GM10266 (cell line): ENCODE data around the gene ZNF3.

Source experiments
- DNase-seq: peaks from one replicate; pipeline ENCODE4 v3.0.0; 2012; ENCODE audit errors: extremely low spot score
- TF ChIP-seq, protein P1 (sequence below): IDR thresholded peaks from 2 replicates; pipeline ENCODE4 v1.5.1; 2012; ENCODE audit warnings: mild to moderate bottlenecking, low read depth; ENCODE audit not compliant: control insufficient read depth, insufficient read depth; ENCODE audit errors: missing control alignments

ZNF3 gene

DNA sequence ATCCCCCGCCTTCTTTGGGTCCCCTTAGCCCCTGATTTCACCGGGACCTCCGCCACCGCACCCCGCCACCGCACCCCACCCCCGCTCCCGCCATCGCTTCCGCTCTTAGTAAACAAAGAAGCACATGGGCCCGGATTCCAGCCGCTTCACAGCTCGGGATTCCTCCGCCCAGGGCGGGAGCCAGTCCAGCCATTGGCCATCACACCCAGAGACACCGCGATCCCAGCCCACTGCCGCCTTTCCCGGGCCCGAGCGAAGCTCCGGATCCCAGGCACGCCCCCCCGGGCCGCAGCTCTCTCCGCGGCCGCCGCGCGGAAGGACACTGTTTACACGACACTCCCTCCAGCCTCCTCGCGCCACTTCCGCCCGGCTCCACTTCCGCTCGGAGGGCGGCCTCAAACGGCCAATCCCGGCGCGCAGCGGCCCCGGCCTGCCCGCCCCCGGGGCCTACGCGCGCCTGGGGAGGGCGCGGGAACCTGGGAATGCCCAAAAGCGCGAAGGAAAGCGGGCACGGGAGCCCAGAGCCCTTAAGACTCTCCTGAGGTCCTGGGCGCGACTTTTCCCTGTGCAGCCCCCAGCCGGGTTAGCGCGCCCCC, 19.0 kb upstream of the ZNF3 start:
- DNase-seq: peak; percentile 94
- TF ChIP-seq, protein P1, sequence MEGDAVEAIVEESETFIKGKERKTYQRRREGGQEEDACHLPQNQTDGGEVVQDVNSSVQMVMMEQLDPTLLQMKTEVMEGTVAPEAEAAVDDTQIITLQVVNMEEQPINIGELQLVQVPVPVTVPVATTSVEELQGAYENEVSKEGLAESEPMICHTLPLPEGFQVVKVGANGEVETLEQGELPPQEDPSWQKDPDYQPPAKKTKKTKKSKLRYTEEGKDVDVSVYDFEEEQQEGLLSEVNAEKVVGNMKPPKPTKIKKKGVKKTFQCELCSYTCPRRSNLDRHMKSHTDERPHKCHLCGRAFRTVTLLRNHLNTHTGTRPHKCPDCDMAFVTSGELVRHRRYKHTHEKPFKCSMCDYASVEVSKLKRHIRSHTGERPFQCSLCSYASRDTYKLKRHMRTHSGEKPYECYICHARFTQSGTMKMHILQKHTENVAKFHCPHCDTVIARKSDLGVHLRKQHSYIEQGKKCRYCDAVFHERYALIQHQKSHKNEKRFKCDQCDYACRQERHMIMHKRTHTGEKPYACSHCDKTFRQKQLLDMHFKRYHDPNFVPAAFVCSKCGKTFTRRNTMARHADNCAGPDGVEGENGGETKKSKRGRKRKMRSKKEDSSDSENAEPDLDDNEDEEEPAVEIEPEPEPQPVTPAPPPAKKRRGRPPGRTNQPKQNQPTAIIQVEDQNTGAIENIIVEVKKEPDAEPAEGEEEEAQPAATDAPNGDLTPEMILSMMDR: no peak

DNA sequence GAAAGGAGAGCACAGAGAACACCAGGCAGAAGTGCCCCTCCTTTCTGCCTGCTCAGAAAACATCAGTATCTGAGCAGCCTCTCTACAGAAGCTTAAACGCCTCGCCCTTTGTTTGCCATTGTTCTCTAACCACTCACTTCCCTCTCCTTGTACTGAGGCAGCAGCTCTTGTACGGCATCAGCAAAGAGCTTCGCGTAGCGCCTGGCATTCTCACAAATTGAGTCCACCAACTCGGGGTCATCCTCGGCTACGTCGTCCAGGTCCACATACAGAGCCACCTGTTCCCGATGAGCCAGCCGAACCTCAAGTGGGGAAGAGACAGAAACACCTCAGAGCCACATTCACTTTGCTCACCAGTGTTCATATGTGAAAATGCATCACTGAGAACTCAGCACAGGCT, 17.9 kb upstream of the ZNF3 start:
- DNase-seq: no peak
- TF ChIP-seq, protein P1: no peak

DNA sequence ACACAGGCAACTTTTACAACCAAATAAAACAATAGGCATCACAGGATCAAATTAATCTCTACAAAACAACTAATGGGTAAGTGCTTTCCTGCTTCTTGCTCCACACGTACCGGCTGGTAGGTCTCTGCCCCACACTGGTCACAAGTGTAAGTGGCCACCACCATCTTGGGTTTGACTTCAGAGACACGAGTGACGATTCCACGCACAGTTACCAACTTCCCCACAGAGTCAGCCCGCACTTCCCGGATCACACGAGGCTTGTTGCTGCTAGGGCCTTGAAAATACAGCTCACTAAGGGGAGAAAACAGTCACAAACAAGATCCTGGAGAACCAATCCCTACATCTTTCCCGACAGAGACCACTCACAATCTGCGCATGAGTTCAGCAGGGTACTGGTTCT, 17.4 kb upstream of the ZNF3 start:
- DNase-seq: no peak
- TF ChIP-seq, protein P1: no peak

DNA sequence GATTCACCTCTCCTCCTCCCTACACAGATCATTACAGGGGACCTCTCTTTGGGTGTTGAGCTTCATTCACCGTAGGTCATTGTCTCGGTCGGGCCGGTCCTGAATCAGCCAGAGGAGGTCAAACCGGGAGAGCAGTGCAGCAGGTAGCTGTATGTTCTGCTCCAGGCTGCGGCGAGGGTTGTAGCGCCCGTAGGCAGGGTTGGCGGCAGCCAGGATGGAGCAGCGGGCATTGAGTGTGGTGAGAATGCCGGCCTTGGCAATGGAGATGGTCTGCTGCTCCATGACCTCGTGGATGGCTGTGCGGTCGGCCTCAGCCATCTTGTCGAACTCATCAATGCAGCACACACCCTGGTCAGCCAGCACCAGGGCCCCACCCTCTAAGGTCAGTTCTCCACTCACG, 14.2 kb upstream of the ZNF3 start:
- TF ChIP-seq, protein P1: no peak
- DNase-seq: no peak

DNA sequence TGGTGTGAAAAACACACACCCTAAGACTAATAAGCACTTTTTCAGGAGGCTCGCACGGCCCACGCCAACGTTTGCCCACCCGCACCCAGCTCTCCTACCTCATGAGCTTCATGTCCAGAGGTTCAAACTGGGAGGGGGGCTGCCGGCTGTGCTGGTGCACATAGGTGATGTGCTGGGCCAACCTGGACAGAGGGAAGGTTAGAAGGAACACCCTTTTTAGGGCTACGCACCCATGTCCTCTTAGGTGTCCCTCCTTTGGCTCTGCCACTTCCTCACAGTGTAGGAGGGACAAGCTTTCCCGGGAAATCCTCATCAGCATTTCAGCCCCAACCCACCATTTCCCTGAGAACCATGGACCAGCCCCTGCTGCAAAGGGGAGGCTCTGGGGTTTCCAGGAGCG, 13.8 kb upstream of the ZNF3 start:
- DNase-seq: no peak
- TF ChIP-seq, protein P1: no peak

DNA sequence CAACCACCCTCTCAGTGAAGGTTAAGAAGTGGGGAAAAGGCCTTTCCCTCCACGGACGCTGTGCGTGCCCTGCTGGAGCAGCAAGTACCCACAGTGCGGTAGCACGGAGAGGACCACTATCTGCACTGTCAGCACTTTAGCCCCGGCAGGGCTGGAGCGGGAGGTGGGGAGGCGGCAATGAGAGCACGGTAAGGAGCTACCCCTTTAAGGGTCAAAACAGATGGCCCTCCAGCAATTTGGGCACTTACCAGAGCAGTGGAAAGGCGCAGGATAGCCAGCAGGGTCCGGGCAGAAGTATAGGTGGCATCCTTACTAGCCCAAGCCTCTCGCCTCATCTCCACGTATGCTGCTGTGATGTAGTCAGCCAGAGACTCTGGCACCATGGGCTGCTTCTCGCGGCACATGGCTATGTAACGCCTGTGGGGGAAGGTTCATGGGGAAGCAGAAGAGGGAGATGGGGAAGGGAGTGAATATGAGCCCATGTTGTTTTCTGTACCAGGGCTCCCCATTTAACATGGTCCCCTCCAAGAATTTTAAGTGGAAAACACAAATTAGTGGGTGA, 12.5 kb upstream of the ZNF3 start:
- DNase-seq: no peak

DNA sequence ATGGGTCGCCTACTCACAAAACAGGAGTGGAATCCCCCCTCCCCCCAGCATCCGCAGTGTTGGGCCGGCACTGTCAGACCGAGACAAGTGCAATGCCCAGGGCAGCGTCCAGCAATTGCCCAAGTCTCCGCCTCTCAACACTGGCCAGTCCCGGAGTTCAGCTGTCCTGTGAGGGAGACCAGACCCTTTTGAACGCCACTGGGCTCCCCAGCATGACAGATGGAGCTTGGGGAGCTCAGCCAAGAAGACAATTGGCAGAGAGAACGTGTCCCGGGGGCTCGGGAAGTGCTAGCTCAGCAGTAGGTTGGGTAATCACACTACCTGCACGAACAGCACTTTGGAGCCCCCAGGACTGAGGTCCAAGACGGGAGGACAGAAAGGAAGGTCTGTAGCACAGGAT, 12.0 kb upstream of the ZNF3 start:
- TF ChIP-seq, protein P1: no peak
- DNase-seq: no peak

More for the DNA sequence above, 12.5 kb upstream of the ZNF3 start:
- TF ChIP-seq, protein P1: no peak
